HCT116 (cell line): ENCODE measurements around the gene C2CD2L. TPM values are rescaled to one million over a fixed set of nuclear protein-coding genes. Genes with fewer than 3 reads are reported as not detected.
A peak's percentile ranks its signal among the peaks of the same experiment; 100 is the strongest.

Experiments
- ATAC-seq: fragments of 200-7000 bp; cut with Tn5 transposase; 2 replicates; pipeline ENCODE4 v1.9.1; 2020; ENCODE audit warnings: mild to moderate bottlenecking, moderate library complexity
- BruUV-seq: library from RNA; stranded (reverse); fragments of 400-500 nt; replicated peaks from 2 replicates; lab custom pipeline; 2021; lab: Mats Ljungman, UMichigan
- CTCF ChIA-PET: fragments of 300-600 bp; sonication (Branson Sonifier 250); formaldehyde crosslinking; loops from one replicate; lab custom pipeline; 2021; ENCODE audit warnings: antibody characterized with exemption; lab: Charles Lee
- POLR2A ChIA-PET: fragments of 300-600, 350-600 bp; sonication (Branson Sonifier 250); formaldehyde crosslinking; loops from one replicate; lab custom pipeline; 2021; ENCODE audit warnings: antibody characterized with exemption; lab: Charles Lee
- RAD21 ChIA-PET, 2 experiments: fragments of 300-600 bp; sonication (Branson Sonifier 250); formaldehyde crosslinking; loops; one replicate each; lab custom pipeline; 2023; ENCODE audit warnings: low total read pairs in 2 of 2; ENCODE audit not compliant: uncharacterized antibody in 2 of 2, unreplicated experiment in 2 of 2, low non-redundant PET in 1 of 2; lab: Charles Lee
- DNase-seq: peaks from one replicate; pipeline ENCODE4 v3.0.0-alpha.2; 2010; ENCODE audit warnings: low read depth, low spot score
- H2AFZ ChIP-seq: fragments of 200-600 bp; shearing (Covaris generic), sonication (generic); 2 replicates; pipeline ENCODE4 v1.6.1; 2017; ENCODE audit warnings: low read depth, mixed run types, mixed read lengths, antibody characterized with exemption, low read length; ENCODE audit not compliant: poor library complexity, severe bottlenecking
- H3K27ac ChIP-seq: 2 replicates; pipeline ENCODE4 v1.5.1; 2012; ENCODE audit warnings: low read depth, low read length
- H3K27me3 ChIP-seq: fragments of 200-600 bp; sonication (generic); 2 replicates; pipeline ENCODE4 v1.6.1; 2016; ENCODE audit warnings: mixed run types, low read length, mixed read lengths; ENCODE audit not compliant: insufficient read depth
- H3K36me3 ChIP-seq, 2 experiments: fragments of 200-500 bp in 1 of 2; fragments of 200-600 bp in 1 of 2; sonication (Bioruptor generic) in 1 of 2; sonication (generic) in 1 of 2; 2 replicates each; pipeline versions ENCODE4 v1.5.1 to v1.6.1; 2014 to 2016; ENCODE audit warnings: low read length in 2 of 2, inconsistent platforms in 1 of 2, mixed read lengths in 1 of 2, mixed run types in 1 of 2; ENCODE audit not compliant: insufficient read depth in 2 of 2, control insufficient read depth in 1 of 2
- H3K4me1 ChIP-seq, 2 experiments: fragments of 200-600 bp in 1 of 2; sonication (generic) in 1 of 2; 2 replicates each; pipeline versions ENCODE4 v1.5.1 to v1.6.1; 2012 to 2017; ENCODE audit warnings: low read length in 2 of 2, inconsistent platforms in 1 of 2, mild to moderate bottlenecking in 1 of 2, mixed read lengths in 1 of 2, mixed run types in 1 of 2, moderate library complexity in 1 of 2; ENCODE audit not compliant: insufficient read depth in 2 of 2, control insufficient read depth in 1 of 2
- H3K4me2 ChIP-seq: fragments of 200-600 bp; sonication (generic); 2 replicates; pipeline ENCODE4 v1.6.1; 2017; ENCODE audit warnings: mixed run types, low read length, mixed read lengths
- H3K4me3 ChIP-seq, 2 experiments: fragments of 200-600 bp in 1 of 2; sonication (generic) in 1 of 2; replicated peaks in 1 of 2; 2 replicates each; pipeline ENCODE4 v1.5.1; 2011 to 2016; ENCODE audit warnings: low read length in 2 of 2, control low read depth in 1 of 2, low read depth in 1 of 2, mild to moderate bottlenecking in 1 of 2, mixed read lengths in 1 of 2, mixed run types in 1 of 2
- H3K79me2 ChIP-seq: fragments of 200-600 bp; sonication (generic); 2 replicates; pipeline ENCODE4 v1.6.1; 2017; ENCODE audit warnings: mild to moderate bottlenecking, mixed run types, low read length, moderate library complexity, mixed read lengths; ENCODE audit not compliant: insufficient read depth
- H3K9ac ChIP-seq: fragments of 200-600 bp; sonication (generic); 2 replicates; pipeline ENCODE4 v1.6.1; 2016; ENCODE audit warnings: low read length, mixed read lengths
- H3K9me2 ChIP-seq: fragments of 200-600 bp; sonication (generic), shearing (Covaris generic); 2 replicates; pipeline ENCODE4 v1.6.1; 2017; ENCODE audit warnings: mixed run types, mild to moderate bottlenecking, moderate library complexity; ENCODE audit not compliant: insufficient read depth
- H3K9me3 ChIP-seq, 2 experiments: fragments of 200-500 bp in 1 of 2; fragments of 200-600 bp in 1 of 2; sonication (Bioruptor generic) in 1 of 2; sonication (generic) in 1 of 2; 2 replicates each; pipeline ENCODE4 v1.6.1; 2014 to 2017; ENCODE audit warnings: low read length in 2 of 2, mixed read lengths in 2 of 2, inconsistent platforms in 1 of 2, low read depth in 1 of 2, mild to moderate bottlenecking in 1 of 2, mixed run types in 1 of 2, moderate library complexity in 1 of 2; ENCODE audit not compliant: control insufficient read depth in 1 of 2, insufficient read depth in 1 of 2
- H4K20me1 ChIP-seq: fragments of 200-600 bp; sonication (generic), shearing (Covaris generic); 2 replicates; pipeline ENCODE4 v1.6.1; 2017; ENCODE audit warnings: mixed run types, mild to moderate bottlenecking, moderate library complexity; ENCODE audit not compliant: insufficient read depth
- CTCF ChIP-seq, 3 experiments: fragments of 200-600 bp in 1 of 3; sonication (generic) in 1 of 3; IDR thresholded peaks in 2 of 3; conservative IDR thresholded peaks in 1 of 3; 2 replicates each; pipeline ENCODE4 v1.5.1; 2012 to 2017; ENCODE audit warnings: low read depth in 2 of 3, low read length in 2 of 3, antibody characterized with exemption in 1 of 3, borderline replicate concordance in 1 of 3, control low read depth in 1 of 3, mild to moderate bottlenecking in 1 of 3, mixed read lengths in 1 of 3, mixed run types in 1 of 3, moderate library complexity in 1 of 3; ENCODE audit not compliant: insufficient read depth in 1 of 3
- FOSL1 ChIP-seq: IDR thresholded peaks from 2 replicates; pipeline ENCODE4 v1.6.1; 2012; ENCODE audit warnings: low read depth
- POLR2AphosphoS5 ChIP-seq: IDR thresholded peaks from 2 replicates; pipeline ENCODE4 v1.6.1; 2011; ENCODE audit warnings: mild to moderate bottlenecking, low read depth, low read length, moderate library complexity
- SRF ChIP-seq: IDR thresholded peaks from 2 replicates; pipeline ENCODE4 v1.6.1; 2012; ENCODE audit warnings: low read depth
- TCF7L2 ChIP-seq: IDR thresholded peaks from 2 replicates; pipeline ENCODE4 v1.7.0; 2011; ENCODE audit warnings: borderline replicate concordance, inconsistent platforms; ENCODE audit not compliant: insufficient read depth, insufficient read length; ENCODE audit errors: extremely low read depth
- YY1 ChIP-seq: IDR thresholded peaks from 2 replicates; pipeline ENCODE4 v1.6.1; 2011; ENCODE audit warnings: low read length, low read depth, moderate library complexity, mild to moderate bottlenecking; ENCODE audit not compliant: insufficient replicate concordance; ENCODE audit errors: extremely low read depth
- ZBTB33 ChIP-seq: IDR thresholded peaks from 2 replicates; pipeline ENCODE4 v1.6.1; 2011; ENCODE audit warnings: mild to moderate bottlenecking, low read length, moderate library complexity; ENCODE audit not compliant: insufficient replicate concordance; ENCODE audit errors: extremely low read depth
- intact Hi-C: fragments of 100-400 bp; cut with micrococcal nuclease; formaldehyde crosslinking; loops from 2 replicates; pipeline ENCODE4 v1.10.0; 2022
- total RNA-seq: library from RNA; stranded (reverse); gene quantifications from one replicate; pipeline ENCODE4 v1.2.1, GENCODE V29; 2021; ENCODE audit not compliant: unreplicated experiment

Gene C2CD2L
- total RNA-seq, 1 experiment from 2014 or later, result 12.4 TPM

- peaks cover 41% of the 10 kb centered on the region for H3K79me2 ChIP-seq
- peak overlapping the region; percentile 80 for H3K4me2 ChIP-seq
- ChIA-PET POLR2A (interaction anchor here (0.9 to 2.6 kb wide), 10 partner anchors 9 to 266 kb away, joined by 3 to 27 read pairs (median 4); partner anchors contain the start of genes C2CD2L, HINFP, HMBS and NLRX1), CTCF (interaction anchor here (1.1 to 2.6 kb wide), 3 partner anchors 9 to 243 kb away, joined by 3 to 20 read pairs (median 4); partner anchors contain the start of gene HMBS), RAD21 (interaction anchor here in 1 of 2 experiments (0.6 kb wide), 1 partner anchor 33 kb away, joined by 9 read pairs; no protein-coding TSS in a partner anchor)
- peak overlapping the region; percentile 99 for H3K9ac ChIP-seq
- no peaks in the 10 kb centered on the region for H3K9me3 ChIP-seq
- peaks cover 14 to 45% of the 10 kb centered on the region in 2 experiments for H3K36me3 ChIP-seq
- ATAC-seq (peak; percentile 54), DNase-seq (no peak)
- H3K4me1 ChIP-seq, result peaks cover 13 to 24% of the 10 kb centered on the region in 2 experiments
- BruUV-seq, result no TSS peak
- peak; percentile 8 for TF ChIP-seq YY1
- TF ChIP-seq ZBTB33, result no peak
- no peak for TF ChIP-seq FOSL1
- peak in 2 of 3 experiments; percentile 52 to 59; a peak in 4 of 6 replicates for TF ChIP-seq CTCF (IDR thresholded peaks at IDR 0.05 in 2 of 3, conservative IDR thresholded peaks at IDR 0.05 in 1 of 3; ENCODE audit: borderline replicate concordance in 1 of 3, insufficient read depth in 1 of 3, low read depth in 2 of 3, low read length in 2 of 3)
- TF ChIP-seq TCF7L2, result no peak
- no peak for TF ChIP-seq POLR2AphosphoS5
- no peak for TF ChIP-seq SRF
- no peaks in the 10 kb centered on the region for H3K27me3 ChIP-seq
- peak overlapping the region; percentile 83 to 97 for H3K4me3 ChIP-seq
- intact Hi-C loops, result no loop called here
- H4K20me1 ChIP-seq, result peaks cover 11% of the 10 kb centered on the region; the same call in 1 of the 2 replicates
- no peaks in the 10 kb centered on the region for H3K9me2 ChIP-seq
- H3K27ac ChIP-seq, result peak overlapping the region; percentile 93
- no peak overlapping the region for H2AFZ ChIP-seq
Observed at GRCh38 chr11:119094816-119095065, 12.4 kb upstream of the C2CD2L start.
